ENCODE measurements around the gene ZNF622. TPM values are rescaled to one million over a fixed set of nuclear protein-coding genes. Genes with fewer than 3 reads are reported as not detected.

Gene ZNF622
- total RNA-seq, 1 donor from 2014 or later: 24.2 TPM

GRCh38 chr5:16430349-16431089 is 35.1 kb downstream of the ZNF622 start:
- Mint-ChIP-seq H3K4me1 (no peaks in the 10 kb centered on the region), H3K9me3 (no peaks in the 10 kb centered on the region), H3K27ac (no peak overlapping the region), H3K27me3 (ENCODE audit: low read depth) (peaks cover 65% of the 10 kb centered on the region), H3K36me3 (no peaks in the 10 kb centered on the region), H3K4me3 (no peak overlapping the region)
- no peak for TF ChIP-seq CTCF (IDR thresholded peaks at IDR 0.05; ENCODE audit: unreplicated experiment)
- DNase-seq (ENCODE audit: low spot score in 2 of 2, unreplicated experiment in 2 of 2): no peak

GRCh38 chr5:16428359-16428758 is 37.2 kb downstream of the ZNF622 start:
- DNase-seq (ENCODE audit: low spot score in 2 of 2, unreplicated experiment in 2 of 2): no peak
- no peaks in the 10 kb centered on the region for H3K4me1 Mint-ChIP-seq
- no peak overlapping the region for H3K27ac Mint-ChIP-seq
- peaks cover 51% of the 10 kb centered on the region for H3K27me3 Mint-ChIP-seq (ENCODE audit: low read depth)
- no peaks in the 10 kb centered on the region for H3K9me3 Mint-ChIP-seq
- no peak overlapping the region for H3K4me3 Mint-ChIP-seq
- peak; percentile 9 for TF ChIP-seq CTCF (IDR thresholded peaks at IDR 0.05; ENCODE audit: unreplicated experiment)
- H3K36me3 Mint-ChIP-seq: no peaks in the 10 kb centered on the region

GRCh38 chr5:16427587-16427986 is 38.0 kb downstream of the ZNF622 start:
- Mint-ChIP-seq H3K4me3 (no peak overlapping the region), H3K27ac (no peak overlapping the region), H3K9me3 (no peaks in the 10 kb centered on the region), H3K36me3 (no peaks in the 10 kb centered on the region), H3K27me3 (ENCODE audit: low read depth) (peaks cover 49% of the 10 kb centered on the region), H3K4me1 (no peaks in the 10 kb centered on the region)
- no peak for TF ChIP-seq CTCF (IDR thresholded peaks at IDR 0.05; ENCODE audit: unreplicated experiment)
- DNase-seq (ENCODE audit: low spot score in 2 of 2, unreplicated experiment in 2 of 2): no peak

GRCh38 chr5:16418471-16418922 is 47.1 kb downstream of the ZNF622 start:
- peaks cover 31% of the 10 kb centered on the region for H3K27me3 Mint-ChIP-seq (ENCODE audit: low read depth)
- H3K36me3 Mint-ChIP-seq: no peaks in the 10 kb centered on the region
- no peak for TF ChIP-seq CTCF (IDR thresholded peaks at IDR 0.05; ENCODE audit: unreplicated experiment)
- no peaks in the 10 kb centered on the region for H3K9me3 Mint-ChIP-seq
- no peak overlapping the region for H3K27ac Mint-ChIP-seq
- no peak overlapping the region for H3K4me3 Mint-ChIP-seq
- peaks cover 3% of the 10 kb centered on the region for H3K4me1 Mint-ChIP-seq
- no peak for DNase-seq (ENCODE audit: low spot score in 2 of 2, unreplicated experiment in 2 of 2)

GRCh38 chr5:16417398-16418074 is 48.1 kb downstream of the ZNF622 start:
- no peak for TF ChIP-seq CTCF (IDR thresholded peaks at IDR 0.05; ENCODE audit: unreplicated experiment)
- peaks cover 28% of the 10 kb centered on the region for H3K27me3 Mint-ChIP-seq (ENCODE audit: low read depth)
- H3K9me3 Mint-ChIP-seq: no peaks in the 10 kb centered on the region
- no peak overlapping the region for H3K27ac Mint-ChIP-seq
- H3K36me3 Mint-ChIP-seq: no peaks in the 10 kb centered on the region
- no peak for DNase-seq (ENCODE audit: low spot score in 2 of 2, unreplicated experiment in 2 of 2)
- peaks cover 3% of the 10 kb centered on the region for H3K4me1 Mint-ChIP-seq
- no peak overlapping the region for H3K4me3 Mint-ChIP-seq

Data from mesothelial cell of epicardium (in vitro differentiated cells).